Karpas-422 (cell line): ENCODE measurements around the gene TROAP. TPM values are rescaled to one million over a fixed set of nuclear protein-coding genes. Genes with fewer than 3 reads are reported as not detected.

Experiments used
- DNase-seq: peaks from one replicate; pipeline ENCODE4 v3.0.0-alpha.2; 2015
- H2AFZ ChIP-seq: fragments of 200-600 bp; sonication (generic); 2 replicates; pipeline ENCODE4 v1.6.1; 2014; ENCODE audit warnings: antibody characterized with exemption, low read length, mixed read lengths
- H3K27ac ChIP-seq: fragments of 200-600 bp; sonication (generic); 2 replicates; pipeline ENCODE4 v1.5.1; 2014; ENCODE audit warnings: mild to moderate bottlenecking, low read length, moderate library complexity
- H3K27me3 ChIP-seq: fragments of 200-600 bp; sonication (generic); 2 replicates; pipeline ENCODE4 v1.6.1; 2014; ENCODE audit warnings: low read length, mixed read lengths
- H3K36me3 ChIP-seq: fragments of 200-600 bp; sonication (generic); 2 replicates; pipeline ENCODE4 v1.6.1; 2014; ENCODE audit warnings: low read length, mixed read lengths; ENCODE audit not compliant: insufficient read depth
- H3K4me1 ChIP-seq: fragments of 200-600 bp; sonication (generic); 2 replicates; pipeline ENCODE4 v1.6.1; 2014; ENCODE audit warnings: mild to moderate bottlenecking, low read length, mixed read lengths
- H3K4me2 ChIP-seq: fragments of 200-600 bp; sonication (generic); 2 replicates; pipeline ENCODE4 v1.6.1; 2014; ENCODE audit warnings: low read length, low read depth, mild to moderate bottlenecking; ENCODE audit not compliant: poor library complexity, severe bottlenecking
- H3K4me3 ChIP-seq: fragments of 200-600 bp; sonication (generic); 2 replicates; pipeline ENCODE4 v1.5.1; 2014; ENCODE audit warnings: mild to moderate bottlenecking, antibody characterized with exemption, low read length, mixed read lengths
- H3K79me2 ChIP-seq: fragments of 200-600 bp; sonication (generic); 2 replicates; pipeline ENCODE4 v1.6.1; 2014; ENCODE audit warnings: mild to moderate bottlenecking, low read length, mixed read lengths
- H3K9ac ChIP-seq: fragments of 200-600 bp; sonication (generic); 2 replicates; pipeline ENCODE4 v1.6.0; 2014; ENCODE audit warnings: low read length
- H3K9me2 ChIP-seq: fragments of 200-600 bp; sonication (generic), shearing (Covaris generic); replicated peaks from 2 replicates; pipeline ENCODE4 v1.6.0; 2014; ENCODE audit warnings: mild to moderate bottlenecking, low read length, moderate library complexity; ENCODE audit not compliant: insufficient read depth
- H3K9me3 ChIP-seq: fragments of 300-700, 200-600 bp; sonication (generic); 2 replicates; pipeline ENCODE4 v1.6.1; 2014; ENCODE audit warnings: low read length, mixed read lengths
- H4K20me1 ChIP-seq: fragments of 200-600 bp; sonication (generic); 2 replicates; pipeline ENCODE4 v1.6.1; 2014; ENCODE audit warnings: mild to moderate bottlenecking, antibody characterized with exemption, low read length, low read depth; ENCODE audit not compliant: insufficient read depth
- total RNA-seq: library from RNA; depleted of rRNA; stranded (reverse); fragments of >200 nt; shearing (Covaris generic); gene quantifications from 2 replicates; pipeline ENCODE4 v1.2.3, GENCODE V29; 2014; ENCODE audit warnings: low replicate concordance

Gene TROAP
- total RNA-seq, 1 experiment from 2014 or later = 20.2 TPM

- no peak for DNase-seq
- H3K4me2 ChIP-seq = no peak overlapping the region
- H3K4me1 ChIP-seq = peaks cover 7% of the 10 kb centered on the region
- H3K27me3 ChIP-seq = no peaks in the 10 kb centered on the region
- H3K9me2 ChIP-seq = no peaks in the 10 kb centered on the region
- no peak overlapping the region for H3K27ac ChIP-seq
- no peaks in the 10 kb centered on the region for H3K9me3 ChIP-seq
- H3K9ac ChIP-seq = no peak overlapping the region
- H3K36me3 ChIP-seq = no peaks in the 10 kb centered on the region
- H3K79me2 ChIP-seq = no peaks in the 10 kb centered on the region
- H2AFZ ChIP-seq = no peak overlapping the region
- H3K4me3 ChIP-seq = no peak overlapping the region
- no peaks in the 10 kb centered on the region for H4K20me1 ChIP-seq
Observed at GRCh38 chr12:49335118-49335954, 12.3 kb downstream of the TROAP start.

GRCh38 chr12:49335955-49336644, 13.0 kb downstream of the TROAP start:
- Histone ChIP-seq H3K4me3 (no peak overlapping the region), H3K27me3 (no peaks in the 10 kb centered on the region), H4K20me1 (no peaks in the 10 kb centered on the region), H3K9me3 (no peaks in the 10 kb centered on the region), H3K9me2 (no peaks in the 10 kb centered on the region), H3K4me1 (peaks cover 11% of the 10 kb centered on the region), H3K9ac (no peak overlapping the region), H3K27ac (no peak overlapping the region), H3K79me2 (no peaks in the 10 kb centered on the region), H3K36me3 (no peaks in the 10 kb centered on the region), H3K4me2 (no peak overlapping the region), H2AFZ (no peak overlapping the region)
- DNase-seq = no peak

GRCh38 chr12:49336645-49337584, 13.9 kb downstream of the TROAP start, which contains the start of gene C1QL4:
C1QL4 (minus strand) TSS chr12:49337188; CDS start chr12:49336477, 711 bp downstream.
- H3K4me3 ChIP-seq = peak within 1 kb of the TSS; percentile 44; the same call in 1 of the 2 replicates
- H3K9ac ChIP-seq = peak within 1 kb of the TSS; percentile 50
- H3K4me2 ChIP-seq = peak within 1 kb of the TSS; percentile 57
- peaks cover 11% of the 10 kb centered on the region for H3K4me1 ChIP-seq
- H3K27me3 ChIP-seq = no peaks in the 10 kb centered on the region
- no peaks in the 10 kb centered on the region for H3K9me3 ChIP-seq
- no peaks in the 10 kb centered on the region for H4K20me1 ChIP-seq
- peak within 1 kb of the TSS; percentile 89; the same call in 1 of the 2 replicates for H2AFZ ChIP-seq
- DNase-seq = peak; percentile 90
- H3K27ac ChIP-seq = no peak within 1 kb of the TSS
- no peaks in the 10 kb centered on the region for H3K79me2 ChIP-seq
- H3K36me3 ChIP-seq = no peaks in the 10 kb centered on the region
- no peaks in the 10 kb centered on the region for H3K9me2 ChIP-seq

GRCh38 chr12:49338830-49339463, 15.9 kb downstream of the TROAP start:
- no peaks in the 10 kb centered on the region for H3K9me3 ChIP-seq
- H3K9ac ChIP-seq = no peak overlapping the region
- H3K79me2 ChIP-seq = no peaks in the 10 kb centered on the region
- no peaks in the 10 kb centered on the region for H3K27me3 ChIP-seq
- no peaks in the 10 kb centered on the region for H3K9me2 ChIP-seq
- no peak overlapping the region for H3K4me2 ChIP-seq
- H4K20me1 ChIP-seq = no peaks in the 10 kb centered on the region
- DNase-seq = no peak
- peaks cover 31% of the 10 kb centered on the region for H3K4me1 ChIP-seq
- H3K36me3 ChIP-seq = no peaks in the 10 kb centered on the region
- H3K4me3 ChIP-seq = no peak overlapping the region
- no peak overlapping the region for H3K27ac ChIP-seq
- no peak overlapping the region for H2AFZ ChIP-seq

GRCh38 chr12:49339464-49339861, 16.4 kb downstream of the TROAP start:
- no peaks in the 10 kb centered on the region for H3K9me3 ChIP-seq
- no peak overlapping the region for H3K4me2 ChIP-seq
- no peaks in the 10 kb centered on the region for H3K36me3 ChIP-seq
- no peak overlapping the region for H2AFZ ChIP-seq
- no peaks in the 10 kb centered on the region for H3K9me2 ChIP-seq
- H4K20me1 ChIP-seq = no peaks in the 10 kb centered on the region
- peaks cover 33% of the 10 kb centered on the region for H3K4me1 ChIP-seq
- no peaks in the 10 kb centered on the region for H3K79me2 ChIP-seq
- DNase-seq = no peak
- H3K9ac ChIP-seq = no peak overlapping the region
- no peak overlapping the region for H3K27ac ChIP-seq
- H3K4me3 ChIP-seq = no peak overlapping the region
- no peaks in the 10 kb centered on the region for H3K27me3 ChIP-seq

- Histone ChIP-seq H3K27ac (no peak overlapping the region), H3K4me1 (peaks cover 37% of the 10 kb centered on the region), H3K9ac (no peak overlapping the region), H3K9me3 (no peaks in the 10 kb centered on the region), H4K20me1 (no peaks in the 10 kb centered on the region), H3K27me3 (no peaks in the 10 kb centered on the region), H3K9me2 (no peaks in the 10 kb centered on the region), H2AFZ (no peak overlapping the region), H3K79me2 (no peaks in the 10 kb centered on the region), H3K4me2 (no peak overlapping the region), H3K4me3 (no peak overlapping the region), H3K36me3 (no peaks in the 10 kb centered on the region)
- DNase-seq = peak; percentile 58
Observed at GRCh38 chr12:49340095-49340870, 17.2 kb downstream of the TROAP start.

GRCh38 chr12:49340971-49341776, 18.1 kb downstream of the TROAP start:
- Histone ChIP-seq H3K4me3 (no peak overlapping the region), H3K27me3 (no peaks in the 10 kb centered on the region), H3K9me2 (no peaks in the 10 kb centered on the region), H2AFZ (no peak overlapping the region), H3K9ac (no peak overlapping the region), H3K4me1 (peaks cover 45% of the 10 kb centered on the region), H3K36me3 (no peaks in the 10 kb centered on the region), H4K20me1 (no peaks in the 10 kb centered on the region), H3K9me3 (no peaks in the 10 kb centered on the region), H3K27ac (no peak overlapping the region), H3K79me2 (no peaks in the 10 kb centered on the region), H3K4me2 (no peak overlapping the region)
- DNase-seq = no peak
